Stimulated activated naive CD8-positive, alpha-beta T cell treated with anti-CD3 and anti-CD28 coated beads, Interleukin-15, Interleukin-2, amounts not matched to agents 100 U/mL and 50 U/mL, for 24 hours (primary cell): ENCODE measurements around the gene STK33.
A peak's percentile ranks its signal among the peaks of the same experiment; 100 is the strongest.

ENCODE experiments used
- ATAC-seq: fragments of 150-1000 bp; cut with Tn5 transposase; one replicate; pipeline ENCODE4 v1.10.0; 2021
- DNase-seq: peaks from one replicate; pipeline ENCODE4 v3.0.0; 2021

STK33 gene

GRCh38 chr11:8603696-8604077 lies 9.7 kb upstream of the STK33 start:
- DNase-seq (no peak), ATAC-seq (no peak)

DNA sequence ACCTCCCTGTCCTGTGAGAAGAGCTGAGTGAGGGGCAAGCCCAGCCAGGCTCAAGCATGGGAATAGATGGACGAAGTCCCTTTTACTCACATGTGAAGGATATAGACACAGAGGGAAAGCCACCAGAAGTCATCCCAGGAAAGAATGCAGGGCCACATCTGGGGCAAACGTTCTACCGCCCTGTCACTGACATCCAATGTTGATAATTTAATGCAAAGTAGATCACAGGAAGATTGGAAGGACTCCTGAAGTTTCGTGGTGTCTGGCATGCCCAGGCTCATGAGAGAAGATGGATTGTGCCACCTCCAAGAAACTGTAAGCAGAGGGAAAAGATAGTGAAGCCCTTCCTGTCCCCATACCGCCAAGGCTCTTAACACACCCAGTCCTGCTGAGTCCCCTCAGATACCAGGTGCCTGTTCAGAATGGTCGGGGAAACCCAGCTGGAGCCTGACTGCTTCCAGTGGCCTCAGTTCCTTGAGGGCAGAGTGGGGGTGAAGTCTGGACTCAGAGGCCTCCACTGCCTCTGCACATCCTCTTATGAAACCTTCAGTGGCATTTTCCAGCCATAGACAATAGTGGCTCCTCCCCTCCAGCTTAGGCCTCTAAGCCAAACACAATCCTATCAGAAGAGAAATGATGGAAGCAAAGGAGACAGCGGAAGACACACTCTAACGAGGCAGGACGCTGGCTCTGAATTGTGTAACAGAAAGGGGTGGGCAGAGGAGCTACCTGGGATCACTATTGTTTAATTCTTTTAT lies 7.5 kb upstream of the STK33 start:
- no peak for DNase-seq
- no peak for ATAC-seq

DNA sequence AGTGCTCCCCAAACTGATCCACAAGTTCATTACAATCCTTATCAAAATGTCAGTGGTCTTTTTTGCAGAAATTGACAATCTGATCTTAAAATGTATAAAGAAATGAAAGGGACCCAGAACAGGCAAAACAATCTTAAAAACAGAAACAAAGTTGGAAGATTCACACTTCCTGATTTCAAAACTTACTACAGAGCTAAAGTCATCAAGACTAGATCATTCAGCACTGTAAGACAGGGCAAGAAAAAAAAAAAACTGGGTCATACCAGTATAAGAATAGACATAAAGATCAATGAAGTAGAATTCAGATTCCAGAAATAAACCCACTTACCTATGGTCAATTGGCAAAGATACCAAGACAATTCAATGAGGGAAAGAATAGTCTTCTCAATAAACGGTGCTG lies 4.5 kb upstream of the STK33 start:
- no peak for DNase-seq
- ATAC-seq: no peak

GRCh38 chr11:8597182-8597581 lies 3.2 kb upstream of the STK33 start:
- ATAC-seq: no peak
- no peak for DNase-seq

DNA sequence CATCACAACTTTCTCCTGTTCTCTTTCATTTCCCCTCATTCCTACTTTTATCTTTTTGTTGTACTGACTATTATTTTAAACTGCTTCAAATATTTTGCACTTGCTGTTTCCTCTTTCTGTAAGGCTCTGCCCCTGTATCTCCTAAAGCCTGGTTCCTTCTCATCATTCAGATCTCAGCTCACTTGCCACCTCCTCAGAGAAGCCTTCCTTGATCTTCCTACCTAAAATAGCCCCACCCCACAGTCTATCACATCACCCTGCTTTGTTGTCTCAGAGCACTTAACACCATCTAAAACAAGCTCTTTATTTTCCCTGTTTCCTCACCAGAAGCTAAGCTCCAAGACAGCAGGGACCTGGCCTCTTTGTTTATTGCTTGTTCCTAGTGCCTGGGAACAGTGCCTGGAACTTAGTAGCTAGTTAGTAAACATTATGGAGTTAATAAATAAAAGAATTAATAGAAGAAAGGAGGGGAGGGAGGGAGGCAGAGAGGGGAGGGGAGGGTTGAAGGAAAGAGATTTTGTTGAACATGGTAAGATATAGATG lies 2.5 kb upstream of the STK33 start:
- ATAC-seq: no peak
- no peak for DNase-seq

DNA sequence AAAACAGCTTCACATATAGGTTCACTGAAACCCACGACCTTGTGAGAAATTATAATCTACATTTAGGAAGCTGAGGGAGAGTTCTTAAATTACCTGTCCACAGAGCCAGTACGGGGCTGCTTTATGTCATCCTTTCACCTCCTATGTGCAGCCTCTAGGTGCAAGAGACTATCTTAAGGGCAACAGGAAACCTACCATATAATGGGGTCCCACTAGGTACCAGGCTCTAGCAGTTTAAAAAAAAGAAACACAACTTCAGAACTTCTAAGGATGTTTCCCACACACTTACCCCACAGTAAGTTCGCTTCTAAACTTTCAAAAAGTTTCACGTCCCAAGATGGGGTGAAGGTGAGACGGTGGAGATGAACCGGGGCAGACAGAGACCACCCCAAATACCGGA lies 573 bp downstream of the STK33 start:
- DNase-seq (no peak), ATAC-seq (peak; percentile 11)

- no peak for ATAC-seq
- DNase-seq: no peak
These were observed 6.1 kb downstream of the STK33 start for GRCh38 chr11:8587915-8588314.

- no peak for ATAC-seq
- no peak for DNase-seq
These were observed 7.2 kb downstream of the STK33 start for GRCh38 chr11:8586805-8587204.

GRCh38 chr11:8586184-8586583 lies 7.8 kb downstream of the STK33 start:
- ATAC-seq (no peak), DNase-seq (no peak)

GRCh38 chr11:8584511-8584910 lies 9.5 kb downstream of the STK33 start:
- DNase-seq (no peak), ATAC-seq (no peak)

DNA sequence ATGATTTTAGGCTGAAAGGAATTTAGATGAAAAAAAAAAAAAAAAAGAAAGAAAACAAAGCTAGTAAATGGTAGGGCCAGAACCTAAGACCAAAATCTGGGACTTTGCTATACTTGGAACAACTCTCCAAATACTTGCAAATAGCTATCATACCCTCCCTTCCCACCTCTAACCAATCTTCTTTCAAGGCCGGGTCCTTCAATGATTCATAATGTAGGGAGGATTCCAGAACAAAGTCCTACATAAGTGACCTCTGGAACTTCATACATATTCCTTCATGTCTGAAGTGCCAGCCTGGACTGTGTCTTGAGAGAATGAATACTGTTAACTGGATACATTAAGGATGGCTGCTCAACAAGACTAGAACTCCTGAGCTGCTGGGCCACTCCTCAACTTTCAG lies 9.9 kb downstream of the STK33 start:
- no peak for ATAC-seq
- DNase-seq: no peak

DNA sequence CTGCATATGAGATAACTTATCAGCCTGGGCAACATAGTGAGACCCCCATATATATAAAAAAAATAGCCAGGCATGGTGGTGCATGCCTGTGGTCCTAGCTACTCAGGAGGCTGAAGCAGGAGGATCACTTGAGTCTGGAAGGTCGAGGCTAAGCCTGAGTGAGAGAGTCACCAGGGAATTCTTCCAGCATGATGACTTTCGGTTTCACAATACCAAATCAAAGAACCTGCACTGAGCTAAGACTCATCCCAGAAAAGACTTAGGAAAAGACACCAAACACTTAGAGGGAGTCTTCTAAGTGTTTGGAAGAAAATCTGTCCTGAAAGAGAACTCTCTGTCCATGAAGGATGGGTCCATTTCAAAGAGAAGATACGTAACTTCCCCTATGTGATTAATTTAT lies 12.7 kb downstream of the STK33 start:
- ATAC-seq (no peak), DNase-seq (no peak)

- no peak for DNase-seq
- ATAC-seq: no peak
These were observed 16.0 kb downstream of the STK33 start for GRCh38 chr11:8577791-8578581.

- DNase-seq: no peak
- ATAC-seq: no peak
These were observed 19.2 kb downstream of the STK33 start for GRCh38 chr11:8574798-8575197.

DNA sequence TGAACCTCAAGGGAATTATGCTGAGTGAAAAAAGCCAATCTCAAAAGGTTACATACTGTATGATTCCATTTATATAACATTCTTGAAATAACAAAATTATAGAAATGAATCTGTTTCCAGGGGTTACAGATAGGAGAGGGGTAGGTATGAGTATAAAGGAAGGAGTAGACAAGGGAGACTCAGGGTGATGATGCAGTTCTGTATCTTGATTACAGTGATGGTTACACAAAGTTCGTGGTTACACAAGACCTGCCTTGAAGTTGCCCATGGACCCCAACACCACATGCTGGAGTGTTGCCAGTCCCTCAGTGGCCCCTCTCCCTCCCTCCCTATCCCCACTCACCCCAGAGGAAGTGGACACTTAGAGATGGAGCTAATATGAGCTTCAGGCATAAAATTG lies 20.3 kb downstream of the STK33 start:
- DNase-seq (no peak), ATAC-seq (peak; percentile 32)

DNA sequence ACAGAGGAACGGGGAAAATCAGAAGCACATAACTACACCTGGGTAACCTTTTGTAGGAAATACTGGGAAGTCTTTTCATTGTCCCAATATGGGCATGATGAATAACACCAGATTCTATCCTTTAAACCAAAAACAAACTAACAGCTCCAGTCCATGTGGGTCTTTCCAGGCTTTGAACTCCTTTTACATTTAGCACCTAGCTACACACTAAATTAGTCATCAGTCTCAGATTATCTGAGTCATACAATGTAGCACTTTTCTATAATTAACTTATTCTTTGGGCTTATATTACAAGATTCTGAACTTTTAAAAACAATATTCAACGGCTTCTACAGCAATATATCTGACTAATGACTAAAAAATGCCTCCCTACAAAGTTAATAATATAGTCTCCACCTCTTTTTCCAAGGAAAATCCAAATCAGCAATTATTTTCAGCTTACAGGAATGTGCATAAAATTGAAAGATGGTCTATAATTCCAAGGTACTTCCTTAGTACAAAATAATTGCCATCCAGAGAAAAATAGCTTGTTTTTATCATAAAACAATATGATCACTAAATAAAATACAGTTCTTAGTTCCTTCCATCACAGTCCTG lies 26.3 kb downstream of the STK33 start:
- ATAC-seq: peak; percentile 77
- no peak for DNase-seq

- ATAC-seq (no peak), DNase-seq (no peak)
These were observed 27.3 kb downstream of the STK33 start for GRCh38 chr11:8566613-8567210.

- no peak for ATAC-seq
These were observed 29.5 kb downstream of the STK33 start for GRCh38 chr11:8564526-8564925.

GRCh38 chr11:8561461-8561860 lies 32.6 kb downstream of the STK33 start:
- DNase-seq (no peak), ATAC-seq (no peak)

More at GRCh38 chr11:8564526-8564925, 29.5 kb downstream of the STK33 start:
- no peak for DNase-seq

- ATAC-seq (no peak), DNase-seq (no peak)
These were observed 35.6 kb downstream of the STK33 start for GRCh38 chr11:8558436-8558835.

DNA sequence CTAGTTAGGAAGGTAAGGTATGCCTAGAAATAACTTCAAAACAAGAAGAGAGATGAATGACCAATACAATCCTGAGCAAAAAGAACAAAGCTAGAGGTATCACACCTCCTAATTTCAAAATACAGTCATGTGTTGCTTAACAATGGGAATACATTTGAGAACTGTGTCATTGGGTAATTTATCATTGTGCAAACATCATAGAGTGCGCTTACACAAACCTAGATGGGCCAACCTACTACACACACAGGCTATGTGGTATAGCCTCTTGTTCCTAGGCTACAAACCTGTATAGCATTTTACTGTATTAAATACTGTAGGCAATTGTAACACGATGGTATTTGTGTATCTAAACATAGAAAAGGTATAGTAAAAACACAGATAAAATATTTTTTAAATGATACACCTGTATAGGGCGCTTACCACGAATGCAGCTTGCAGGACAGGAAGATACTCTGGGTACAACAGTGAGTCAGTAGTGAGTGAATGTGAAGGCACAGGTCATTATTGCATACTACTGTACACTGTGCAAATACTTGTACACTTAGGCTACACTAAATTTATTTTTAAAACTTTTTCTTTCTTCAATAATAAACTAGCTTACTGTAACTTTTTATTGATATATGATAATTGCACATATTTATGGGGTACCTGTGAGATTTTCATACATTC lies 48.2 kb downstream of the STK33 start:
- DNase-seq (no peak), ATAC-seq (no peak)

GRCh38 chr11:8544807-8545206 lies 49.2 kb downstream of the STK33 start:
- ATAC-seq (no peak), DNase-seq (no peak)
